PC-9 (cell line): Measurements from ENCODE around the gene PIK3R5. TPM values are rescaled to one million over a fixed set of nuclear protein-coding genes. Genes with fewer than 3 reads are reported as not detected.
"Not testable (repeated sequence)": the region's sequence is repeated elsewhere in the genome, so short reads cannot be mapped to it uniquely, and the experiment has no call there.

Experiments used
- BruUV-seq: library from RNA; stranded (reverse); fragments of 400-500 nt; replicated peaks from 2 replicates; lab custom pipeline; 2021; lab: Mats Ljungman, UMichigan
- CTCF ChIA-PET: fragments of 300-600 bp; sonication (Branson Sonifier 250); formaldehyde crosslinking; loops from one replicate; lab custom pipeline; 2022; ENCODE audit warnings: antibody characterized with exemption; lab: Charles Lee
- POLR2A ChIA-PET: fragments of 300-600 bp; sonication (Branson Sonifier 250); formaldehyde crosslinking; loops from one replicate; lab custom pipeline; 2022; ENCODE audit warnings: antibody characterized with exemption; ENCODE audit not compliant: unreplicated experiment; lab: Charles Lee
- DNase-seq, 2 experiments: peaks; one replicate each; pipeline versions ENCODE4 v3.0.0 to v3.0.0-alpha.2; 2015 to 2022; ENCODE audit warnings: mixed read lengths in 1 of 2
- H2AFZ ChIP-seq: fragments of 200-600 bp; sonication (generic); 2 replicates; pipeline ENCODE4 v1.8.1; 2017; ENCODE audit warnings: antibody characterized with exemption
- H3F3A ChIP-seq: fragments of 200-600 bp; sonication (generic); 2 replicates; pipeline ENCODE4 v1.8.1; 2017; ENCODE audit warnings: antibody characterized with exemption, mild to moderate bottlenecking, low read depth; ENCODE audit not compliant: insufficient read depth
- H3K27ac ChIP-seq: fragments of 200-600 bp; sonication (generic); 2 replicates; pipeline ENCODE4 v1.6.1; 2016; ENCODE audit warnings: mixed run types
- H3K27me3 ChIP-seq: fragments of 200-600 bp; sonication (generic); 2 replicates; pipeline ENCODE4 v1.6.1; 2016; ENCODE audit warnings: low read depth, mixed run types; ENCODE audit not compliant: insufficient read depth
- H3K36me3 ChIP-seq: fragments of 200-600 bp; sonication (generic); 2 replicates; pipeline ENCODE4 v1.6.1; 2016; ENCODE audit warnings: low read depth, mixed run types
- H3K4me1 ChIP-seq: fragments of 200-600 bp; sonication (generic); replicated peaks from 2 replicates; pipeline ENCODE4 v1.6.1; 2016; ENCODE audit warnings: mixed run types; ENCODE audit not compliant: insufficient read depth
- H3K4me2 ChIP-seq: fragments of 200-600 bp; sonication (generic); 2 replicates; pipeline ENCODE4 v1.6.1; 2017; ENCODE audit warnings: mixed run types
- H3K4me3 ChIP-seq: fragments of 200-600 bp; sonication (generic); 2 replicates; pipeline ENCODE4 v1.6.1; 2016; ENCODE audit warnings: mixed run types
- H3K79me2 ChIP-seq: fragments of 200-600 bp; sonication (generic); 2 replicates; pipeline ENCODE4 v1.6.1; 2017; ENCODE audit warnings: low read depth, mixed run types
- H3K9me2 ChIP-seq: fragments of 200-600 bp; sonication (generic); 2 replicates; pipeline ENCODE4 v1.8.1; 2017; ENCODE audit warnings: mild to moderate bottlenecking; ENCODE audit not compliant: insufficient read depth
- H3K9me3 ChIP-seq: fragments of 200-600 bp; sonication (generic); 2 replicates; pipeline ENCODE4 v1.8.1; 2016; ENCODE audit warnings: low read depth; ENCODE audit not compliant: insufficient read depth
- H4K20me1 ChIP-seq: fragments of 200-600 bp; sonication (generic); 2 replicates; pipeline ENCODE4 v1.8.1; 2017; ENCODE audit not compliant: insufficient read depth
- CTCF ChIP-seq: fragments of 200-600 bp; sonication (generic); conservative IDR thresholded peaks from 2 replicates; pipeline ENCODE4 v1.6.1; 2017; ENCODE audit warnings: mixed run types, antibody characterized with exemption, mild to moderate bottlenecking, moderate library complexity
- EZH2 ChIP-seq: fragments of 200-600 bp; sonication (generic); IDR thresholded peaks from 2 replicates; pipeline ENCODE4 v1.8.0; 2017; ENCODE audit warnings: antibody characterized with exemption, low read depth
- intact Hi-C: fragments of 100-400 bp; cut with micrococcal nuclease; formaldehyde crosslinking; loops from one replicate; pipeline ENCODE4 v1.10.0; 2022; ENCODE audit not compliant: unreplicated experiment
- total RNA-seq: library from RNA; stranded (reverse); gene quantifications from 2 replicates; pipeline ENCODE4 v1.2.3, GENCODE V29; 2021

PIK3R5 gene
- total RNA-seq, 1 experiment from 2014 or later, result not detected

GRCh38 chr17:8994319-8994718, 28.8 kb upstream of the PIK3R5 start:
- Histone ChIP-seq H3K4me1 (no peaks in the 10 kb centered on the region), H2AFZ (no peak overlapping the region), H3K9me3 (no peaks in the 10 kb centered on the region), H3K9me2 (no peaks in the 10 kb centered on the region), H3K4me3 (no peak overlapping the region), H3K27ac (no peak overlapping the region), H4K20me1 (no peaks in the 10 kb centered on the region), H3K27me3 (no peaks in the 10 kb centered on the region), H3K4me2 (no peak overlapping the region), H3F3A (no peaks in the 10 kb centered on the region), H3K36me3 (no peaks in the 10 kb centered on the region), H3K79me2 (no peaks in the 10 kb centered on the region)
- ChIA-PET POLR2A (no interaction called here), CTCF (no interaction called here)
- DNase-seq, result peak in 1 of 2 experiments; percentile 53
- BruUV-seq, result no TSS peak
- TF ChIP-seq EZH2 (no peak), CTCF (peak; percentile 69)
- intact Hi-C loops, result loop anchor here (2.0 to 10.0 kb wide), 2 partner anchors 298 to 410 kb away; no protein-coding TSS in a partner anchor

- peak; percentile 74 for TF ChIP-seq CTCF
- TF ChIP-seq EZH2, result no peak
- Histone ChIP-seq H3K27me3 (no peaks in the 10 kb centered on the region), H3K79me2 (no peaks in the 10 kb centered on the region), H3K4me3 (no peak overlapping the region), H3K9me3 (no peaks in the 10 kb centered on the region), H3K4me2 (no peak overlapping the region), H3K9me2 (no peaks in the 10 kb centered on the region), H3K27ac (no peak overlapping the region), H3F3A (no peaks in the 10 kb centered on the region), H3K4me1 (no peaks in the 10 kb centered on the region), H4K20me1 (no peaks in the 10 kb centered on the region), H2AFZ (no peak overlapping the region), H3K36me3 (no peaks in the 10 kb centered on the region)
- intact Hi-C loops, result loop anchor here (1.0 to 10.0 kb wide), 2 partner anchors 413 to 531 kb away; no protein-coding TSS in a partner anchor
- POLR2A ChIA-PET, result no interaction called here
- no TSS peak for BruUV-seq
- CTCF ChIA-PET, result interaction anchor here (0.6 to 0.7 kb wide), 2 partner anchors 81 to 569 kb away, joined by 3 to 5 read pairs; no protein-coding TSS in a partner anchor
- DNase-seq, result peak; percentile 40 to 61
These were observed 26.2 kb upstream of the PIK3R5 start for GRCh38 chr17:8991514-8992285.

- H3K36me3 ChIP-seq, CTCF ChIA-PET, H2AFZ ChIP-seq, POLR2A ChIA-PET, H3K4me2 ChIP-seq, H3K4me3 ChIP-seq, H3K79me2 ChIP-seq, H3K4me1 ChIP-seq, BruUV-seq, H3K9me2 ChIP-seq, H3K27ac ChIP-seq, intact Hi-C loops, H3F3A ChIP-seq, DNase-seq, H3K9me3 ChIP-seq, H3K27me3 ChIP-seq, H4K20me1 ChIP-seq: not testable (repeated sequence)
These were observed 22.9 kb upstream of the PIK3R5 start for GRCh38 chr17:8988263-8988935.
